ENCODE data around the gene FCHSD1.
A peak's percentile ranks its signal among the peaks of the same experiment; 100 is the strongest.

The FCHSD1 gene
- total RNA-seq = 32.3 to 139 (median 97.7) reads per million in 3 experiments

DNA sequence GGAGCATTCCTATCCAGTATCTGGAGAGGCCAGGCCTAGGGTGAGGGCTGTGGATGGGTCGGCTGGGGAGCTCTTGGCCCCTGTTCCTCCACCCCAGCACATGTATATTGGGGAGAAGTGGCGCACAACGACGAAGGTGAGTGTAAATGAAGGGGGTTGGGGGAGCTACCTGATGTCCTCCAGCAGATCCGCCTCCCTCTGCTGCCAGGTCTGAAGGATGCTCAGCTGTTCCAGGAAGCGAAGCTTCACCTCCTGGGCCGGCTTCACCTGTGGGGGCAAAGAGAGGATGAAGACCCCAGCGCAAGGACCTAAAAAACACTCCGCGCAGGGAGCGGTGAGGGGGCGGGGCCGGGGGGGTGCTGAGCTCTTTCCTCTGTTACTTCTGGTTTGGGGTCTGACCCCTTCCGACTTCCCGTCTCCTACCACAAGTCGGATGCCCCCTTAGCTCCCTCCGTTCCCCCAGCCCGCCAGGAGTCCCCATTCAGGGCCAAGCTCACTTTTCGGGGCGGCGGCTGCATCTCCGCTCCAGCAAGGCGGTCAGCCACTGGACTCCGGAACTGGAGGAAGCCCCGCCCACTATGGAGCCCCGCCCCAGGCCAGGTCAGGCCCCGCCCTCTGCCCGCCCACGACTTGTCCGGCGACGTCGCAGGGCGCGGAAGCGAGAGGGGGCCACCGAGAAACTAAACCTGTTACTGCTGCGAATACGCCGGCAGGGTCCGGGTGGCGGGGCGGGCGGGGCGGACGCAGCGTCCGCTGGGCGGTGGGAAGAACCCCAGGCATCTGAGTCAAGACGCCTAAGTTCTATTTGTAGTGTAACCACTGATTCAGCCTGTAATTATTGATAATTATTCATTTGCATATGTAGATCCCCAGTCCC, at the start of gene FCHSD1:
TSS of gene FCHSD1 (minus strand) at position 568 of the 877 bp plus-strand sequence. CDS start at position 518, 50 bp downstream.
- DNase-seq = peak; percentile 72

DNA sequence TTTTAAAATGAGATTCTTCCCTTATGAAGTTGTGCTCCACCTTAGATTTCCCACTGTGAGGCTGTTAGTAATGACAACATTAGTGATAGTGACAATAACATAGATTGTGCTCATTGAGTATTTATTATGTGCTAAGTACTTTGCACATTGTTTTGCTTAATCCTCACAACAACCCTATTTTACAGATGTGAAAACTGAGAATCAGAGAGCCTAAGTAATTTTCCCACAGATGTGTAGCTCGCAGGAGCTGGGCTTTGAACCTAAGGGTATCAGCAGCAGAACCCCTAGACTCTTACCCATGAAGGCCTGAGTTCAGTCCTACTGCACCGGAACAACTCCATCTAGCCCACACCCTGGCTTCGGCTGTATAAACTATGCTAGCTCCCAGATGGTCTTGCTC, 46.4 kb upstream of the FCHSD1 start:
- DNase-seq = no peak

DNA sequence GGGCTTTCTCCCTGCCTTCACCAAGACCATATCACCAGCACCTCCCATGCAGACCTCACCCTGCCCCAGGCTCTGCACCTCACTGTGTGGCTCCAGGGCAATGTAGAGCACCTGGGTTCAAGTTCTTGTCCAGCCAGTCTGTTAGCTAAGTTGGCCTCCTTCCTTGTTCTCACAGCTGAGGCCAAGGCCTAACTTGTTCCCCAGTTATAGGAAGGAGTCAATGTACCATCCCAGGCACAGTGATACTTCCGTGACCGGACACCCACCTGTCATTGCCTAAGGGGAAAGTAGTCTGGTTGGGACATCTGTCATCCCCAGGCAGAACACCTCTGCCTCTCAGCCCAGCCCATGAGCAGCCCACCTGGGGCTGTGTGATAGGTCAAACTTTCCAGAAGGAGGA, 45.2 kb upstream of the FCHSD1 start:
- no peak for DNase-seq

DNA sequence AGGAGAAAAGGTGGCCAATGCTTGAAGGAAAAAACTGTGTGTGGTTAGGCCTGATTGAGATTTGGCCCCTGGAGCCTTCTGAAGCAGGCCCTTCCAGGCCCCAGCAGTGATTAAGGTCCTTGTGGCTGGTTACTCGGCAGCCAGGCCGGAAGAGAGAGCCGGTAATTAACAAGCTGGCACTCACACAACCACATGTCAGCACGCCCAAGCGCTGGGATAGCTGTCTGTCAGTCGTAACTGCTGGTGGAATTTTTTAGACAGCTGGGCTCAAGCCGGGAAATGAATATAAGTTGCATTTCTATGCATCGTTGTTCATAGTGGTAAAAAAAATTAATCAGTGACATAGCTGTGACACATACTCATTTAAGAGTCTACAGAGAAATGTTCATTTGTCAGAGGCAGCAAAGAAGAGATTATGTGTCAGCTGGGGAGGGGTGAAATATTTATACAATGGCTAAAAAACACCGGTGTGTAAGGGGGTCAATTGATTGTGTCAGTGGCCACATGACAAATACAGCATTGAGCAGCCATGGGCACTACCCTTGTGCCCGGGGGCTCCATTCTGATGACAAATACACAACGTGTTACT, 44.5 kb upstream of the FCHSD1 start:
- DNase-seq = no peak

DNA sequence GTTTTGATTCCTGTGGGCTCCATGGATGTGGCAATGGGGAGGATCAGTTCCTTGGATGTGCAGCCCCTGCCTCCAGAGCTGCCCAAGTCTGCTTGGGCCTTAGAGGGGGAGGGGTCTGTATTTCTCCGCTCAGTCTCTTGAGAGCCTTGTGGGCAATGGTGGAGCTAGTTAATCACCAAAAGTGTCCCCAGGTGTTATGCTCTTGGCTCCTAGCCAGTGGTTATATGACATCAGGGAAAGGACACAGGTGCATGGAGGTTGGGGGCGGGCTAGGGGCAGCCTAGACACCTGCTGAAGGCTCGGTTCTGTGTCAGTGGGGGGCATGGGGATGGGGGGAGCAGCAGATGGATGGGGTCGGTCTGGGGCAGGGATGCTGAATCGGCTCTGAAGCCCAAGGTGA, 43.3 kb upstream of the FCHSD1 start:
- DNase-seq = no peak

DNA sequence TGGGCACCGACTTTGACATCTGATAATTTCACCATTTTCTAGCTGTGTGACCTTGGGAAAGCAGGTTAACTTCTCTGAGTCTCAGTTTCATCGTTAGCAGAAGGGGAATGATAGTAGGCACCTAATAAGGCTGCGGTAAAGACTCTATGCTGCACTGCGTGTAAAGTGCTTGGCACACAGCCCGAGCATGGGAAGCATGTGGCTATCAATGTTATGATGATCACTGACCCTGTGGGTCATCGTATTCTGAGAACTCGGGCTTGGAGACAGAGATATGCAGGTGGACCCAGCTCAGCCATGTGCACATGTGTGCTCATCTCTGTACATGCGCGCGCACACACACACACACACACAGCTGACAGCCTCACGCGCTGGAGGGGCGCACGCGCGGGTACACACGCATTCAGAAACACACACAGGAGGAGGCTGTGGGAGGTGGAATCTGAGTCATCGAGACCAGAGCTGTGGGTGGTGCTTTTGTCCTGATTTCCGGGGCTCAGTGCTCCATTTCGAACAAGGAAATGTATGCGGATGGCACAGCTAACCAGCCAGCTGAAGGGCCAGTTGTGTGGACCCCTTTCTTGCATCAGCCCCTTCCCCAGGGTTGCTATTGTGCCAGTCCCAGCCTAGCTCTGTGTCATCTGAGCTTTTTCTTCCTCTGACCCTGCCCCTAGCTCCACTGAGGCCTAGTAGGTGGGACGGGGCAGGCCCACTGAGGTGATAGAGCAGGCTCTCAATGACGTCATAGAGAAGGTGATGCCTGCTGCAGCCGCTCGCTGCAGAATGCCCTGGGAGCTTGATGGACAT, 41.9 kb upstream of the FCHSD1 start:
- peak; percentile 73 for DNase-seq

DNA sequence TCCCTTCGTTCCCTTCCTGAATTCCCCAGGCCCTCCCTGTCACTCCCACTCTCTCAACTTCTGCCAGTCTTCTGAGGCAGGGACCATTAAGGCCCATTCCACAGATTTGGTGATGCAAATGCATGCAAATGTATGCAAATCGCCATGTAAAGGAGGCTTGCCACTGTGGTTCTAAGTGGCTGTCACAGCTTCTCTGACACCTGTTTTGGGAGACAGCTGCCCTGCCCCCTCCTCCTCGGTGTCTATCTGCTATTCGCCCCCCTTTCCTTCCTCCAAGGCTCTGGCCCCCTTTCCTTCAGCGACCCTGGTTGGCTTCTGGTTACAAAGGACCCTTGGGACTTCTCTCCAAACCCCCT, 41.3 kb upstream of the FCHSD1 start:
- no peak for DNase-seq

DNA sequence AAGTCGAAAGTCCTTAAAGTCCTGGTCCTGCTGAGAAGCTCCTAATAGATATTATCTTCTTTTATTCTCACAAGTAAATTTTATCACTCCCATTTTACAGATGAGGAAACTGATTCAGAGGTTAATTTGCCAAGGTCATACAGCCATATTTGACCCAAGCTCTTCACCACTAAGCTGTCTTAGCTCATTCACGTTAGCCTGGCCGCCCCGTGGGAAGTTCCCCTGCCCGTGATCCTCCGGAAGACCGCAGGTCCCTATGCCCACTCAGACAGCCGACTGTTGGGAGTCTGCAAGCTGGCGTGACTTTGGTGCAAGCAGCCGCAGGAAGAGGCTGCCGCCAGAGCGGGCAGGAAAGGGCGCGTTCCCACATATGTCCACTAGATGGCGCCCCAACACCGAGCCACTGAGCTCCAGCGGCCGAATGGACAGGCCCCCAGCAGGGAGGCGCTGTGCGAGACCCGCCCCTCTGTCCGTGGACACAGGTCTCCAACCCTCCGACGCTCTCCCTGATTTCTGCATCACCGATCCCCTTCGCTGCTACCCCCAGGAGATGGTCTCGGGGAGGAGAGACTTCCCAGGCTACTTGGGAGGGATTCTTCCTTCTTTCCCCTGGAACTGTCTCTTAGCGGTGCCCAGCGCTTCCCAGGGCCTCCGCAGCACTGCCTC, 40.8 kb upstream of the FCHSD1 start:
- peak; percentile 73 for DNase-seq

DNA sequence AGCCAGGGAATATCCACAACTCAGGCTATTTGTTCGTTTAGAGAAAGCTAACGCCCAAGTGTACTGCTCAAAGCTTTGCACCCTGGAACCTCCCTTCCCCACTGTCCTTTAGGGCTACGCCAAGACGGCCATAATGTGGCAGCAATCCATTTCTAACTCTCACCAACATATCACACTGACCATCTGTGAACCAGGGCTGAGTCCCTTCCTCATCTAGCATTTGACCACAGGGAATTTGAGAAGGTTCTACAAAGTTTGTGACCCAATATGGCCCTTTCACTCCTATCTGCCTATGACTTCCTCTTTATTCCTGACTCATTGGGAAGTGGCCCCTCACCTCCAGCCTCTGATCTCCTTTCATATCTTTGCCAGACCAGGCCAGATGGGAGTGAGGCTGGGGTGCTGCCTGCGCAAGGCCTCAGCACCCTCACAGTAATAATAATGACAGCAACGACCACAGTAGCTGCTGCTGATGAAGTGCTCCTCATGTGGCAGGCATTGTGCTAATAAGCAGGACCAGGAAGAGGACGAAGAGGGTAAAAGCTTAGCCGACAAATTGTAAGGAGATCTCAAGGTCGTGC, 40.2 kb upstream of the FCHSD1 start:
- DNase-seq = no peak

DNA sequence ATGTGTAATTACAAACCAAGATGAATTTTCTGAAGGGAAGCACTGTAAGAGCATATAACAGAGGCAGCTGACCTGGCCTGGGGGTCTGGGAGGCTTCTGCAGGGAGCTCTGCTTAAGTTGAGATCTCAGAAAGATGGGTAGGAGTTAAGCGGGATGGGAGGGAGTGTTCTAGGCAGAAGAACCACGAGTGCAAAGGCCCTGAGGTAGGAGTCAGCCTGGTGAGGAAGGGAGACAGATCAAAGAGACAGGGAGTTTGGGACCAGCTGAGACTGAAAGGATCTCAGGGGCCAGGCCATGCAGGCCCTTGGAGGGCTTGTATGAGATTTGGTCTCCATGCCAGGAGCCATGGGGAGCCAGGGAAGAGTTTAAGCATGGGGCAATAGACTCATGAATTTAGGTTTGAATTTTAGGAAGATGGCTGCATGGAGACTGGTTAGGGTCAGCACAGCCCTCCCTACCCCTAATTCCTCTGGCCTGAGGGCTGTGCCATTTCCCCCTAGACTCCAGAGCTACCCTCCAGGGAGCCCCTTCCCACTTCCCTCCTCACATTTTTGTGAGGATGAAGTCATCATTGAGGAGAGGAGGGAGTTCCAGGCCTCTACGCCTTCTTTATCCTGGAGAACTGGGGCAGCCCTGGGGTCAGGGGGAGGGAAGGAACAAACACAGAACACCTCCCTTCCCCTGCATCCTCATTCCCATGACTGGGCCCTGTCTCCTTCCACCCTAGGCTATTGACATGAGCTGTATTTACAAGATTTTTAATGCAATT, 35.6 kb upstream of the FCHSD1 start:
- DNase-seq = no peak

DNA sequence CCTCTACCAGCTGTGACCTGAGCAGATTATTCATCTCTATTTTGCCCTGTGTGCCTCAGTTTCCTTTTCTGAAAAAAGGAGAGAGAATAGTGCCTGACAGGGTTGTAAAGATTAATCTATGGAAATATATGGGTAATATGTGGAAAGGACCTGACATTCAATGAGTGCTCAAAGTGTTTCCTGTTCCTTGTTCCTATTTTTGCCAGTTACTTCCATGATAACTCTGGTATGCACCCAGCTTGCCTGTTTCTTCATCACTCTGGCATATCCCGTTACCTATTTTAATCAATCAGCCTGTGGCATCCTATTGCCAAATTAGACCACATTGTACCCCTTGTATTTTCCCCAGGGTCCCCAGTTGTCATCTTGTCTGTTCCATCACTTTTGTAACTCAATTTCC, 34.4 kb upstream of the FCHSD1 start:
- no peak for DNase-seq

DNA sequence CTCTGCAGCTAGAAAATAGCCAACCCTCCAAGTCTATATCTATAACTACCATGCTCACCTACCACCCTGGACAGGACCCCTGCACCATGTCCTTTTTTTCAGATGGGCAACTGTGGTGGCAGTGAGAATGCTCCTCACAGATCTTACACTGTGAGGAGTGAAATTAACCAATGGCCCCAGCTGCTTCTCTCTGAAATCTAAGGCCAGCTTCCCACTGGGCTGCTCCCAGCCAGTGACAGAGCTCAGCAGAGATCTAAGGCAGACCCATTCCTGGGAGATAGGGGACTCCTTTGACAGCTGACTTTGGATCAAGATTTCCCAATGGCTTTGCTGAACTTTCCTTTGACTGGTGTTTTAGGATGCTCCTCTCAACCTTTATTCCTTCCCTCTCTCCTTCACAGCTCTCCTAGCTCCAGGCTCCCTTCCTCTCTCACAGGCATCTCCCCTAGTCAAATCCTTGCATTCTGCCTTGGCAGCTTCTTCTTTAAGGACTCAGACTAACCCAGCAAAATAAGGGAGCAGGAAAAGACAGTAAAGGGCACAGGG, 32.5 kb upstream of the FCHSD1 start:
- DNase-seq = no peak

DNA sequence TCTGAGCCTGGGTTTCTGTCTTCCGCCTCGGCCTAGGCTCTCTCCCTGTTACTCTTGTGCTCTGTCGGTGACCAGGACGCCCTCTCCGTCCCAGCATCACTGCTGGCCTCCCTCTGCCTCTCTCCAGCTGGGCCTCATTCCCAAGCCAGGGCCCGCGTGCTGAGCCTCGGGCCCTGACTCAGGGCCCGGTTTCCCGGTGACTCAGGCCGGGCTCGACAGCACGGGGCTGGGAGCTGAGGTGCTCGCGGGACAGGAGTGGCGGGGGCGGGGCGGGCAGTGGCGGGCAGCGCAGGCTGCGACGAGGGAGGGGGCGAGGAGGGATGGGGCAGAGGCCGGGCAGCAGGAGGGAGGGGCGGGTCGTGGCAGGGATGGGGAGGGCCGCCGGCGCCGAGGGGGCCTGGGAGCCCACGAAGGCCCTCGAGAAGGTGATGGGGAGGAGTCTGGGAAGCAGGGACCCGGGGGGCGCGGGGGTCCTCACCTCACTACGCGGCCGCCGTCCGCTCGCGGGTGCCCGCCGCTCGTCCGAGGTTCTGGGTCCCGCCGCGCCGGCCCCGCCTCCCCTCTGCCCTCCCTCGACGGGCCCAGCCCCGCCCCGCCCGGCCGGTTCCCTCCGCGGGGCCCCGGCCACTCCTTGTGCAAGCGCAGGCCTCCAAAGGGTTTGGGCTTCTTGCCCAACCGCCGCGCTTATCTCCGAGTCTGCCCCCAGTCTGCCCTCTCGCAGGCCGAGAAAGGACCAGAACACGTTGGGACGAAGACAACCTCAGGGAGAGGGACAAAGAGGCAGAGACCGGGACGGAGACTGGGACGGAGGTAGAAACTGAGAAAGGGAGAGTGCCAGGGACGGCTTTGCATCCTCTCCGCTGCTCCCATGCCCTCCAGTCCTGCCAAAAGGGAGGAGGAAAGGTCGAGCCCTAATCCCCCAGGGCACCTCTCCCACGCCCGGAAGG, 30.8 kb upstream of the FCHSD1 start, which contains the start of gene ARAP3:
TSS of gene ARAP3 (minus strand) at position 536 of the 947 bp plus-strand sequence. CDS start 1,744 bp downstream, outside the sequence.
- DNase-seq = no peak

DNA sequence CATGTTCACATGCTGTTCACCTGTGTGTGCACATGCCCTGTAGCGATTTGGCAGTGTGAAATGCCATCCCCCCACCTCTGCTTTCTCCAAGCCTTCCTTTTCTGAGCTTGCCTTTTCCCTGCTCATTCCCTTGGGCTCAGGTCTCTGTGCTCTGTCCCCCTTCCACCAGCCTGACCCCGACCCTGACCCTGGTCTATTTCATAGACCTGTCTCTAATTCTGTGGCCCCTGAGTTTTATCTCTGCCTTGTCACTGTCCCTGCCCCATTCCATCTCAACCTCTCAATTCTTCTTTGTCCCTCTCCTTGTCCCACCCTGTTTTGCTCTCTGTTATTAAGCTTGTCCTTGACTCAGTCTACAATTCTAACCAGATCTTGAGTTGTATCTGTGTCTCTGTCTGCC, 30.1 kb upstream of the FCHSD1 start:
- DNase-seq = no peak

DNA sequence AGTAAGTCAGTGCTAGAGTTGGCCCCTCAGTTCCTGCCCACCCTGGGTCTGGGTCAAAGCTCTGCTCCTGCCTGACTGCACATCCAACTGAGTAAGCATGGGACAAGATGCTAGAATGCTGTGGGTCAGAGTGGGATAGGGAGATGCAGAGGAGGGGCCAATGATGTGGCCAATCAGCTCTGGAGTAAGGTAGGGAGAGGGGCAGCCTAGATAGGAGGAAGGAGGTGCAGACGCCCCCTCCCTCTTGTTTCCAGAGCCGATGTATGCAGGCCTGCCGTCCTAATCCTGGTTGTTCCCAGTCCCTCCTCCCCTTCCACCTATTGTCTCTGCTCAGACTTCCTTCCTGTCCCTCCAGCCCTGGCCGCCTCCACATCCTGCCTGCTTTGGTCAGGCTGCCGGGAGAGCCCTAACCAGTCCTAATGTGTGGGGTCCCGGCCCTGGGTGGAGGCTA, 29.6 kb upstream of the FCHSD1 start:
- no peak for DNase-seq

DNA sequence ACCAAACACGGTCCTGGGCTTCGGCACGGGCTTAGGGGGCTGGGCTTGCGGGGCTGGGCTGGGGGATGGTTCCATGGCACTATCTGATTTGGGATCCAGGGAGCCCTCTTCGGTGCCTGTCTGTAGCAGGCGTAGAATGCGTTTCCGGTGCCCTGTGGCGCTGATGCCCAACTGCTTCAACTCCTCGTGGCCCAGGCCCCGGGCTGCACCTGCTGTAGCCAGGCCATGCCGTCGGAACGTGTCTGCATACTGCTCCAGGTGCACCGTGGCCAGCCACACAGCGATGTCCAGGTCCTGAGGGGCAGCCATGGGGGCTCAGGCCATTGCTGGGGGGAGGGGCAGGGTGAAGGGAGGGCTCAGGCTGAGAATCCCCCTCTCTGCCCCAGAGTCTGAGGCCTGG, 29.0 kb upstream of the FCHSD1 start:
- DNase-seq = no peak

DNA sequence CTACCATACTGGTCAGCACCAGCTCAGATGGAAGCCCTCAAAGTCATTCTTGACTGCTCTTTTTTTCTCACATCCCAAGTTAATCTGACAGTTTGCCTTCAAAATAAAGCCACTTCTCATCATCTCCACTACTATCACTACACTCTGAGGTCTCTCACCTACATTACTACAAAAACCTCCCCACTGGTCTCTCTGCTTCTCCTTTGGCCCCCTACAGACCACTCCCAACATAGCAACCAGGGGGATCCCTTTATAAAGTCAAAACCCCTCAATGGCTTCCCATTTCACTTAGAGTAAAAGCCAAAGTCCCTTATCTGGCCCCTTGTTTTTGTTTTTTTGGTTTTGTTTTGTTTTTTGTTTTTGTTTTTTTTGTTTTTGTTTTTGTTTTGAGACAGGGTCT, 26.2 kb upstream of the FCHSD1 start:
- DNase-seq = no peak

DNA sequence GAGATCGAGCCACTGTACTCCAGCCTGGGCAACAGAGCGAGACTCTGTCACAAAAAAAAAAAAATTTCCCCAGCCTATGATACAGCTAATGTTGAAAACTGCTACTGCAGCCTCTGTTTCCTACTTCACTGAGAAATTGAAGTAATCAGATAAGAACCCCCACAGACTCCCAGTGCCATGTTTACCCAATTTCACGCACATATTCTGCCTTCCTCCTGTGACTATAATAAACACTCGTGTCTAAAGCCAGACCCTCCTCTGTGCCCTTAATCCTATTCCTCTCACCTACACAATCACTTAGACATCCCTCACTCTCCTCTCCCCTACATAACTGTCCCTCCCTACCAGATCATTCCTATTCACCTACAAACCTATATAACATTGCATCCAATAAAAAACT, 24.5 kb upstream of the FCHSD1 start:
- no peak for DNase-seq

DNA sequence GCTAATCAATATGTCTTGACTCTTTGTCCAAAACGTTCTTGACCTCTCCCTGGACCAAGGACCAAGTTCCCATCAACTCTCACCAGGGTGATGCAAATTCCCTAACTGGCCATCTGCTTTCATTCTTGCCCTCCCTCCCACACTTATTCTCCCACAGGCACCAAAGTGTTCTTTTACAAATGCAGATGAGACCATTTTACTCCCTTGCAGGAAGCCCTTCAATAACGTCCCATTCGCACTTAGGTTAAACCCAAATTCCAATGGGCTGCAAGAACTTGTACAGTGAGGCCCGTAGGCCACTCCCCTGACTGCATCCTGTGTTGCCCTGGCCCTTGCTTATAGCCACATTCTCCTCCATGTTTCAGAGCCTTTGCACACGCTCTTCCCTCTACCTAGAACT, 23.5 kb upstream of the FCHSD1 start:
- no peak for DNase-seq

Data from central memory CD4-positive, alpha-beta T cell (primary cell).